SK-N-SH (cell line): ENCODE results near the gene PTPN2. TPM values are rescaled to one million over a fixed set of nuclear protein-coding genes. Genes with fewer than 3 reads are reported as not detected.

ENCODE experiments used
- CTCF ChIA-PET: fragments of 300-600, 350-600 bp; formaldehyde crosslinking; extraction: SDS; loops from one replicate; lab custom pipeline; 2021; lab: Yijun Ruan, JAX
- POLR2A ChIA-PET: fragments of 350-600 bp; sonication (Branson Sonifier 250); formaldehyde crosslinking; extraction: SDS; loops from one replicate; lab custom pipeline; 2020; ENCODE audit warnings: antibody characterized with exemption, inconsistent platforms; lab: Yijun Ruan, JAX
- DNase-seq: peaks from one replicate; pipeline ENCODE4 v3.0.0; 2012
- H2AFZ ChIP-seq: fragments of 200-600 bp; sonication (generic); 2 replicates; pipeline ENCODE4 v1.8.1; 2016; ENCODE audit warnings: antibody characterized with exemption, mild to moderate bottlenecking, low read depth
- H3F3A ChIP-seq: fragments of 200-600 bp; sonication (generic); replicated peaks from 2 replicates; pipeline ENCODE3; 2016; ENCODE audit warnings: antibody characterized with exemption, mild to moderate bottlenecking; ENCODE audit not compliant: insufficient read depth
- H3K27ac ChIP-seq, 2 experiments: fragments of 200-500 bp in 1 of 2; fragments of 200-600 bp in 1 of 2; sonication (Bioruptor generic) in 1 of 2; sonication (generic), shearing (Covaris generic) in 1 of 2; 2 replicates each; pipeline versions ENCODE4 v1.5.1 to v1.6.1; 2014 to 2016; ENCODE audit warnings: low read depth in 2 of 2, inconsistent platforms in 1 of 2, low read length in 1 of 2, mild to moderate bottlenecking in 1 of 2, mixed read lengths in 1 of 2
- H3K27me3 ChIP-seq: fragments of 200-600 bp; sonication (generic), shearing (Covaris generic); 2 replicates; pipeline ENCODE4 v1.6.1; 2016; ENCODE audit warnings: mixed run types; ENCODE audit not compliant: insufficient read depth
- H3K36me3 ChIP-seq, 2 experiments: fragments of 200-500 bp in 1 of 2; fragments of 200-600 bp in 1 of 2; sonication (Bioruptor generic) in 1 of 2; sonication (generic) in 1 of 2; replicated peaks in 1 of 2; 2 replicates each; pipeline versions ENCODE3 to v1.5.1; 2014 to 2016; ENCODE audit warnings: low read length in 1 of 2, mild to moderate bottlenecking in 1 of 2; ENCODE audit not compliant: insufficient read depth in 2 of 2, control insufficient read depth in 1 of 2
- H3K4me1 ChIP-seq, 2 experiments: fragments of 200-500 bp in 1 of 2; fragments of 200-600 bp in 1 of 2; sonication (Bioruptor generic) in 1 of 2; sonication (generic), shearing (Covaris generic) in 1 of 2; 2 replicates each; pipeline versions ENCODE4 v1.5.1 to v1.6.1; 2014 to 2016; ENCODE audit warnings: low read depth in 1 of 2, low read length in 1 of 2, mixed run types in 1 of 2; ENCODE audit not compliant: insufficient read depth in 2 of 2, control insufficient read depth in 1 of 2
- H3K4me2 ChIP-seq: fragments of 200-600 bp; sonication (generic), shearing (Covaris generic); 2 replicates; pipeline ENCODE4 v1.6.1; 2017; ENCODE audit warnings: mixed run types
- H3K4me3 ChIP-seq, 2 experiments: fragments of 200-500 bp in 1 of 2; fragments of 200-600 bp in 1 of 2; sonication (Bioruptor generic) in 1 of 2; sonication (generic), shearing (Covaris generic) in 1 of 2; 2 replicates each; pipeline versions ENCODE4 v1.5.1 to v1.8.1; 2014 to 2016; ENCODE audit warnings: low read depth in 2 of 2, inconsistent platforms in 1 of 2, low read length in 1 of 2, mild to moderate bottlenecking in 1 of 2, mixed read lengths in 1 of 2, moderate library complexity in 1 of 2
- H3K79me2 ChIP-seq: fragments of 200-600 bp; sonication (generic); 2 replicates; pipeline ENCODE4 v1.8.1; 2017; ENCODE audit warnings: mild to moderate bottlenecking; ENCODE audit not compliant: insufficient read depth
- H3K9ac ChIP-seq: fragments of 200-600 bp; sonication (generic); 2 replicates; pipeline ENCODE4 v1.6.1; 2017; ENCODE audit warnings: mixed run types
- H3K9me2 ChIP-seq: fragments of 200-600 bp; sonication (generic); 2 replicates; pipeline ENCODE4 v1.6.1; 2017; ENCODE audit warnings: mixed run types
- H3K9me3 ChIP-seq: fragments of 200-600 bp; sonication (generic); 2 replicates; pipeline ENCODE4 v1.6.1; 2017; ENCODE audit warnings: mixed run types, mild to moderate bottlenecking, moderate library complexity
- H4K20me1 ChIP-seq: fragments of 200-600 bp; sonication (generic); 2 replicates; pipeline ENCODE4 v1.6.1; 2017; ENCODE audit warnings: mild to moderate bottlenecking, mixed run types; ENCODE audit not compliant: insufficient read depth
- CHD2 ChIP-seq: fragments of 150-350 bp; IDR thresholded peaks from 2 replicates; pipeline ENCODE4 v1.6.1; 2018; ENCODE audit warnings: low read length; ENCODE audit not compliant: partially characterized antibody
- ELF1 ChIP-seq: IDR thresholded peaks from 2 replicates; pipeline ENCODE4 v1.4.0; 2012
- FOSL2 ChIP-seq: IDR thresholded peaks from 2 replicates; pipeline ENCODE4 v1.4.0; 2012; ENCODE audit warnings: low read depth, mild to moderate bottlenecking, moderate library complexity, borderline replicate concordance
- FOXJ3 ChIP-seq: sonication (generic); formaldehyde crosslinking; IDR thresholded peaks from 2 replicates; pipeline ENCODE4 v1.5.1; 2020; ENCODE audit warnings: mild to moderate bottlenecking, missing genetic modification reagents
- FOXM1 ChIP-seq: IDR thresholded peaks from 2 replicates; pipeline ENCODE4 v1.4.0; 2012; ENCODE audit warnings: low read depth, mild to moderate bottlenecking
- GABPA ChIP-seq: IDR thresholded peaks from 2 replicates; pipeline ENCODE4 v1.4.0; 2012; ENCODE audit warnings: low read depth, mild to moderate bottlenecking
- IRF3 ChIP-seq: fragments of 150-350 bp; IDR thresholded peaks from 2 replicates; pipeline ENCODE4 v1.6.1; 2016; ENCODE audit warnings: mild to moderate bottlenecking, low read depth, low read length
- JUND ChIP-seq: IDR thresholded peaks from 2 replicates; pipeline ENCODE4 v1.4.0; 2012
- MXI1 ChIP-seq: IDR thresholded peaks from 2 replicates; pipeline ENCODE4 v1.6.1; 2012; ENCODE audit warnings: mild to moderate bottlenecking, low read depth, low read length, improper control_type of control experiment
- NFIC ChIP-seq: IDR thresholded peaks from 2 replicates; pipeline ENCODE4 v1.4.0; 2012; ENCODE audit warnings: borderline replicate concordance
- NRF1 ChIP-seq: IDR thresholded peaks from 2 replicates; pipeline ENCODE4 v1.6.1; 2012; ENCODE audit warnings: low read depth, mild to moderate bottlenecking, low read length
- RAD21 ChIP-seq: IDR thresholded peaks from 2 replicates; pipeline ENCODE4 v1.6.1; 2012; ENCODE audit warnings: mild to moderate bottlenecking, low read length
- RCOR1 ChIP-seq: fragments of 150-350 bp; IDR thresholded peaks from 2 replicates; pipeline ENCODE4 v1.6.1; 2017; ENCODE audit warnings: antibody characterized with exemption, low read length
- RFX5 ChIP-seq: IDR thresholded peaks from 2 replicates; pipeline ENCODE4 v1.6.1; 2012; ENCODE audit warnings: mild to moderate bottlenecking, improper control_type of control experiment, low read length
- SIN3A ChIP-seq: IDR thresholded peaks from 2 replicates; pipeline ENCODE4 v1.6.1; 2012; ENCODE audit warnings: low read depth, mild to moderate bottlenecking, low read length, moderate library complexity, borderline replicate concordance
- TAF1 ChIP-seq: IDR thresholded peaks from 2 replicates; pipeline ENCODE4 v1.6.1; 2012; ENCODE audit warnings: low read depth, mild to moderate bottlenecking, low read length, moderate library complexity, borderline replicate concordance
- TCF12 ChIP-seq: IDR thresholded peaks from 2 replicates; pipeline ENCODE4 v1.4.0; 2012
- TEAD4 ChIP-seq: IDR thresholded peaks from 2 replicates; pipeline ENCODE4 v1.4.0; 2012; ENCODE audit warnings: mild to moderate bottlenecking, borderline replicate concordance; ENCODE audit not compliant: insufficient read depth
- WGBS: methylation state at CpG from one replicate; pipeline ENCODE4 v1.1.6; 2017; ENCODE audit warnings: low lambda C conversion rate; 5-methylcytosine and 5-hydroxymethylcytosine counted together
- polyA plus RNA-seq, 3 experiments: library from polyadenylated mRNA; depleted of rRNA; stranded (reverse); fragments of >200 nt; gene quantifications; 2 replicates each; pipeline ENCODE4 v1.2.3, GENCODE V29; 2012
- TF ChIP-seq, protein P1 (sequence below): fragments of 150-350 bp; IDR thresholded peaks from 2 replicates; pipeline ENCODE4 v1.6.1; 2017; ENCODE audit warnings: antibody characterized with exemption, low read length, low read depth, borderline replicate concordance
- TF ChIP-seq, protein P2 (sequence below): IDR thresholded peaks from 2 replicates; pipeline ENCODE4 v1.4.0; 2012; ENCODE audit warnings: low read depth, borderline replicate concordance

PTPN2 gene
- polyA plus RNA-seq, 1 of the 3 experiments (the other 2 are of a cell fraction): 11.2 TPM

- no peak overlapping the region for H3K4me3 ChIP-seq
- CTCF ChIA-PET: no interaction called here
- no peak for DNase-seq
- H3K9me2 ChIP-seq: no peaks in the 10 kb centered on the region
- H3K9me3 ChIP-seq: no peaks in the 10 kb centered on the region
- H2AFZ ChIP-seq: no peak overlapping the region
- no peaks in the 10 kb centered on the region for H3F3A ChIP-seq
- H4K20me1 ChIP-seq: no peaks in the 10 kb centered on the region
- H3K79me2 ChIP-seq: peaks cover 42% of the 10 kb centered on the region
- H3K4me1 ChIP-seq: no peaks in the 10 kb centered on the region; a peak in 1 of 4 replicates
- no peak overlapping the region for H3K9ac ChIP-seq
- POLR2A ChIA-PET: no interaction called here
- no peaks in the 10 kb centered on the region for H3K36me3 ChIP-seq
- no peaks in the 10 kb centered on the region for H3K27me3 ChIP-seq
- no peak overlapping the region for H3K4me2 ChIP-seq
- no peak overlapping the region for H3K27ac ChIP-seq
- TF ChIP-seq JUND: no peak
- no peak for TF ChIP-seq SIN3A
- TF ChIP-seq MXI1: no peak
- TF ChIP-seq FOSL2: no peak
- TF ChIP-seq NFIC: no peak
- no peak for TF ChIP-seq TAF1
- TF ChIP-seq RFX5: no peak
- TF ChIP-seq GABPA: no peak
- TF ChIP-seq RCOR1: no peak
- TF ChIP-seq IRF3: no peak
- TF ChIP-seq ELF1: no peak
- TF ChIP-seq, protein P1, sequence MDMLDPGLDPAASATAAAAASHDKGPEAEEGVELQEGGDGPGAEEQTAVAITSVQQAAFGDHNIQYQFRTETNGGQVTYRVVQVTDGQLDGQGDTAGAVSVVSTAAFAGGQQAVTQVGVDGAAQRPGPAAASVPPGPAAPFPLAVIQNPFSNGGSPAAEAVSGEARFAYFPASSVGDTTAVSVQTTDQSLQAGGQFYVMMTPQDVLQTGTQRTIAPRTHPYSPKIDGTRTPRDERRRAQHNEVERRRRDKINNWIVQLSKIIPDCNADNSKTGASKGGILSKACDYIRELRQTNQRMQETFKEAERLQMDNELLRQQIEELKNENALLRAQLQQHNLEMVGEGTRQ: no peak
- TF ChIP-seq, protein P2, sequence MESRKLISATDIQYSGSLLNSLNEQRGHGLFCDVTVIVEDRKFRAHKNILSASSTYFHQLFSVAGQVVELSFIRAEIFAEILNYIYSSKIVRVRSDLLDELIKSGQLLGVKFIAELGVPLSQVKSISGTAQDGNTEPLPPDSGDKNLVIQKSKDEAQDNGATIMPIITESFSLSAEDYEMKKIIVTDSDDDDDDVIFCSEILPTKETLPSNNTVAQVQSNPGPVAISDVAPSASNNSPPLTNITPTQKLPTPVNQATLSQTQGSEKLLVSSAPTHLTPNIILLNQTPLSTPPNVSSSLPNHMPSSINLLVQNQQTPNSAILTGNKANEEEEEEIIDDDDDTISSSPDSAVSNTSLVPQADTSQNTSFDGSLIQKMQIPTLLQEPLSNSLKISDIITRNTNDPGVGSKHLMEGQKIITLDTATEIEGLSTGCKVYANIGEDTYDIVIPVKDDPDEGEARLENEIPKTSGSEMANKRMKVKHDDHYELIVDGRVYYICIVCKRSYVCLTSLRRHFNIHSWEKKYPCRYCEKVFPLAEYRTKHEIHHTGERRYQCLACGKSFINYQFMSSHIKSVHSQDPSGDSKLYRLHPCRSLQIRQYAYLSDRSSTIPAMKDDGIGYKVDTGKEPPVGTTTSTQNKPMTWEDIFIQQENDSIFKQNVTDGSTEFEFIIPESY: no peak
- no peak for TF ChIP-seq FOXM1
- TF ChIP-seq NRF1: no peak
- TF ChIP-seq TEAD4: no peak
- no peak for TF ChIP-seq CHD2
- TF ChIP-seq RAD21: no peak
- no peak for TF ChIP-seq FOXJ3
- no peak for TF ChIP-seq TCF12
- TF ChIP-seq, all 33 proteins: peak for 0
- WGBS: 94% methylated on average over 7 of the region's 7 CpGs
Observed at GRCh38 chr18:12867441-12868123, 16.5 kb downstream of the PTPN2 start.
